Ishikawa (cell line): ENCODE data around the gene SH3TC1.
A peak's percentile ranks its signal among the peaks of the same experiment; 100 is the strongest.

Experiments
- CEBPB ChIP-seq: IDR thresholded peaks from 2 replicates; pipeline ENCODE4 v1.6.1; 2012
- CREB1 ChIP-seq: IDR thresholded peaks from 2 replicates; pipeline ENCODE4 v1.6.1; 2012; ENCODE audit warnings: low read depth
- EGR1 ChIP-seq: IDR thresholded peaks from 2 replicates; pipeline ENCODE4 v1.6.1; 2012
- EP300 ChIP-seq: IDR thresholded peaks from 2 replicates; pipeline ENCODE4 v1.6.1; 2012; ENCODE audit warnings: borderline replicate concordance
- MAX ChIP-seq: IDR thresholded peaks from 2 replicates; pipeline ENCODE4 v1.6.1; 2012
- TAF1 ChIP-seq: IDR thresholded peaks from 2 replicates; pipeline ENCODE4 v1.6.1; 2012; ENCODE audit warnings: low read depth, mild to moderate bottlenecking
- TEAD4 ChIP-seq: IDR thresholded peaks from 2 replicates; pipeline ENCODE4 v1.6.1; 2012
- USF1 ChIP-seq: IDR thresholded peaks from 2 replicates; pipeline ENCODE4 v1.6.1; 2012
- YY1 ChIP-seq: IDR thresholded peaks from 2 replicates; pipeline ENCODE4 v1.6.1; 2012; ENCODE audit warnings: low read depth

GRCh38 chr4:8231551-8232049 lies 32.5 kb downstream of the SH3TC1 start:
- TF ChIP-seq EGR1 (no peak), CREB1 (no peak), MAX (peak; percentile 33; the same call in 1 of the 2 replicates), YY1 (no peak), TAF1 (no peak), USF1 (no peak), EP300 (no peak), CEBPB (no peak), TEAD4 (no peak)
